ENCODE data around the gene CPLX3. TPM values are rescaled to one million over a fixed set of nuclear protein-coding genes. Genes with fewer than 3 reads are reported as not detected.

CPLX3 gene
- total RNA-seq, 3 donors from 2014 or later, result 0.66 TPM; not detected in 2

GRCh38 chr15:74808078-74808839 lies 18.2 kb upstream of the CPLX3 start:
- H3K27me3 ChIP-seq, result no peaks in the 10 kb centered on the region
- H3K9me3 ChIP-seq, result no peaks in the 10 kb centered on the region
- no peak for DNase-seq (ENCODE audit: low spot score in 2 of 2)
- H3K4me1 ChIP-seq, result no peaks in the 10 kb centered on the region
- H3K4me3 ChIP-seq, result no peak overlapping the region
- intact Hi-C loops (cut with DNase I; ENCODE audit: low total_unique reads), result no loop called here
- TF ChIP-seq POLR2AphosphoS5 (IDR thresholded peaks at IDR 0.05), result no peak
- no peak for TF ChIP-seq POLR2A (IDR thresholded peaks at IDR 0.05)
- TF ChIP-seq CTCF (IDR thresholded peaks at IDR 0.05), result no peak
- H3K27ac ChIP-seq, result no peak overlapping the region
- no peaks in the 10 kb centered on the region for H3K36me3 ChIP-seq

GRCh38 chr15:74808840-74809229 lies 17.6 kb upstream of the CPLX3 start:
- DNase-seq (ENCODE audit: low spot score in 2 of 2), result no peak
- intact Hi-C loops (cut with DNase I; ENCODE audit: low total_unique reads), result no loop called here
- Histone ChIP-seq H3K9me3 (no peaks in the 10 kb centered on the region), H3K27me3 (no peaks in the 10 kb centered on the region), H3K4me1 (no peaks in the 10 kb centered on the region), H3K36me3 (no peaks in the 10 kb centered on the region), H3K27ac (no peak overlapping the region), H3K4me3 (no peak overlapping the region)
- TF ChIP-seq POLR2AphosphoS5 (IDR thresholded peaks at IDR 0.05) (no peak), CTCF (IDR thresholded peaks at IDR 0.05) (no peak), POLR2A (IDR thresholded peaks at IDR 0.05) (no peak)

GRCh38 chr15:74809242-74809641 lies 17.2 kb upstream of the CPLX3 start:
- Histone ChIP-seq H3K27me3 (no peaks in the 10 kb centered on the region), H3K9me3 (no peaks in the 10 kb centered on the region), H3K4me1 (no peaks in the 10 kb centered on the region), H3K27ac (no peak overlapping the region), H3K4me3 (no peak overlapping the region), H3K36me3 (no peaks in the 10 kb centered on the region)
- DNase-seq (ENCODE audit: low spot score in 2 of 2), result no peak
- TF ChIP-seq POLR2AphosphoS5 (IDR thresholded peaks at IDR 0.05), result no peak
- TF ChIP-seq CTCF (IDR thresholded peaks at IDR 0.05), result no peak
- TF ChIP-seq POLR2A (IDR thresholded peaks at IDR 0.05), result no peak
- intact Hi-C loops (cut with DNase I; ENCODE audit: low total_unique reads), result no loop called here

- intact Hi-C loops (cut with DNase I; ENCODE audit: low total_unique reads), result no loop called here
- no peaks in the 10 kb centered on the region for H3K27me3 ChIP-seq
Measured at GRCh38 chr15:74809956-74810355, 16.5 kb upstream of the CPLX3 start.

More at GRCh38 chr15:74809956-74810355, 16.5 kb upstream of the CPLX3 start:
- H3K4me1 ChIP-seq, result no peaks in the 10 kb centered on the region
- H3K4me3 ChIP-seq, result no peak overlapping the region
- TF ChIP-seq CTCF (IDR thresholded peaks at IDR 0.05) (no peak), POLR2AphosphoS5 (IDR thresholded peaks at IDR 0.05) (no peak), POLR2A (IDR thresholded peaks at IDR 0.05) (no peak)
- no peak for DNase-seq (ENCODE audit: low spot score in 2 of 2)
- no peaks in the 10 kb centered on the region for H3K36me3 ChIP-seq
- no peaks in the 10 kb centered on the region for H3K9me3 ChIP-seq
- no peak overlapping the region for H3K27ac ChIP-seq

Data from breast epithelium (tissue), 4 donors.